GM21515 (cell line): ENCODE data around the gene DNAH2.

Experiments
- ATAC-seq: cut with Tn5 transposase; IDR thresholded peaks from one replicate; pipeline ENCODE4 v1.9.1; 2021; ENCODE audit not compliant: unreplicated experiment

The DNAH2 gene, protein sequence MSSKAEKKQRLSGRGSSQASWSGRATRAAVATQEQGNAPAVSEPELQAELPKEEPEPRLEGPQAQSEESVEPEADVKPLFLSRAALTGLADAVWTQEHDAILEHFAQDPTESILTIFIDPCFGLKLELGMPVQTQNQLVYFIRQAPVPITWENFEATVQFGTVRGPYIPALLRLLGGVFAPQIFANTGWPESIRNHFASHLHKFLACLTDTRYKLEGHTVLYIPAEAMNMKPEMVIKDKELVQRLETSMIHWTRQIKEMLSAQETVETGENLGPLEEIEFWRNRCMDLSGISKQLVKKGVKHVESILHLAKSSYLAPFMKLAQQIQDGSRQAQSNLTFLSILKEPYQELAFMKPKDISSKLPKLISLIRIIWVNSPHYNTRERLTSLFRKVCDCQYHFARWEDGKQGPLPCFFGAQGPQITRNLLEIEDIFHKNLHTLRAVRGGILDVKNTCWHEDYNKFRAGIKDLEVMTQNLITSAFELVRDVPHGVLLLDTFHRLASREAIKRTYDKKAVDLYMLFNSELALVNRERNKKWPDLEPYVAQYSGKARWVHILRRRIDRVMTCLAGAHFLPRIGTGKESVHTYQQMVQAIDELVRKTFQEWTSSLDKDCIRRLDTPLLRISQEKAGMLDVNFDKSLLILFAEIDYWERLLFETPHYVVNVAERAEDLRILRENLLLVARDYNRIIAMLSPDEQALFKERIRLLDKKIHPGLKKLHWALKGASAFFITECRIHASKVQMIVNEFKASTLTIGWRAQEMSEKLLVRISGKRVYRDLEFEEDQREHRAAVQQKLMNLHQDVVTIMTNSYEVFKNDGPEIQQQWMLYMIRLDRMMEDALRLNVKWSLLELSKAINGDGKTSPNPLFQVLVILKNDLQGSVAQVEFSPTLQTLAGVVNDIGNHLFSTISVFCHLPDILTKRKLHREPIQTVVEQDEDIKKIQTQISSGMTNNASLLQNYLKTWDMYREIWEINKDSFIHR (N-terminal part only)

DNA sequence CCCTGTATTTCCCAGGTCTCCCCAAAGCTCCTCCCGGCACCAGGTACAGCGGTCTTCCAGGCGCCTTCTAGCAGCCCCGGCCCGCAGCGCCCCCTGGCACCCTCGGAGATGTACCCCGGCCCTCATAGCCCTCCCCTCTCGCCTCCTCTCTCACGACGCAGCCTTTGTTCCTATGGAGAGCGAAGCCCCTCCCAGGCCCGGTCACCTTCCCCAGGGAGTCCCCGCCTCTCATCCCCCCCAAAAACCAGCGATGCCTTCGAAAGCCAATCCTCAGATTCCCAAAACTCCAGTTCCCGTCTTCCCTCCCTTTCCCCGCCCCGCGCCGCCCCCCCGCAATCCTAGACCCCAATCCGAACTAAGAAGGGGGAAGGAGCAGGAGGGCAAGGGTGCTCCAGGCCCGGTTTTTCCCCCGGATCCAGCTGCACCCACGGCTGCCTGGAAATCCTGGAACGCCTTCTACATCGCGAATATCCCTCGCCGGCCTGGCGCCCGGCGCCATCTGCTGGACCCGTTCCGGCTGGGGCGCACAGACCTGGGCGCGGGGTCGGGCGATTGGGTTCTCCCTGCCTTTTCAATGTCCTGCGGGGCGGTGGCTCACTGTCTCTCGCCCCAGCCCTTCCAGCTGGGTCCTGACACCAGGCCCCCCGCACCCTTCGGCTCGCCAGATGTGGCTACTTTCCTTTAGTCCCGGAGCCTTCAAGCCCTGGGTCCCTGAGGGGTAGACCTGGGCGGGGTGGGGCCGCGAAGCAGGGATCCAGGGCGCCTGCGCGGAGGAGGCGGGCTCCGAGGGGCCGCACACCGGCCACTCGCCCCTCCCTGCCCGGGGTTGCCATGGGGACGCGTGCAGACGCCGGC, at the start of gene DNAH2:
DNAH2 (plus strand) TSS at position 844 of the 855 bp plus-strand sequence. CDS start 1,991 bp downstream, outside the sequence.
- no peak for ATAC-seq

DNA sequence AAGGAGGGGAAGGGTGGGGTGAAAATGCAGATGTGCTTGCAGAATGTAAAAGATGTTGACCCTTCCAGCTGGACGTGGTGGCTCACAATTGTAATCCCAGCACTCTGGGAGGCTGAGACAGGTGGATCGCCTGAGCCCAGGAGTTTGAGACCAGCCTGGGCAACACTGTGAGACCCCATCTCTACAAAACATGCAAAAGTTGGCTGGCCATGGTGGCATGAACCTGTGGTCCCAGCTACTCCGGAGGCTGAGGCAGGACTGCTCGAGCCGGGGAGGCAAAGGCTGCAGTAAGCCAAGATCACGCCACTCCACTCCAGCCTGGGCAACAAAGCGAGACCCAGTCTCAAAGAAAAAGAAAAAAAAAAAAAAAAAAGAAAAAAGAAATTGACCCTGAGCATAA, 49.1 kb upstream of the DNAH2 start:
- no peak for ATAC-seq

DNA sequence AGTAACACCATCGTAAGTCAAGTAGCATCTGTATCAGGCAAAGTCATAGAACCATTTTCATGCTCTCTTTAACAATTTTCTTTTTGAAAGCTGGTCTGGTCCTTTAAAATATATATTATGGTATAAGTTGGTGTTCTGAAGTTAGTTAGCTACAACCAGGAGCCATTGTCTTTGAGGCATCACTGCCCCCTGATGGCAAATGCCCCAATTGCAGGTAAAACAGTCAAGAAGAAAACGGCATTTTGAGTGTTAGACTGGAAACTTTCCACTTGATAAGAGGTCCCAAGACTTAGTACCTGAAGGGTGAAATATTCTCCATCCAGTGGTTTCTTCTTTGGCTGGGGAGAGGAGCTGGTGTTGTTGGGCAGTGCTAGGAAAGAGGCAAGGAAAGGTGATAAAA, 44.3 kb upstream of the DNAH2 start:
- no peak for ATAC-seq

DNA sequence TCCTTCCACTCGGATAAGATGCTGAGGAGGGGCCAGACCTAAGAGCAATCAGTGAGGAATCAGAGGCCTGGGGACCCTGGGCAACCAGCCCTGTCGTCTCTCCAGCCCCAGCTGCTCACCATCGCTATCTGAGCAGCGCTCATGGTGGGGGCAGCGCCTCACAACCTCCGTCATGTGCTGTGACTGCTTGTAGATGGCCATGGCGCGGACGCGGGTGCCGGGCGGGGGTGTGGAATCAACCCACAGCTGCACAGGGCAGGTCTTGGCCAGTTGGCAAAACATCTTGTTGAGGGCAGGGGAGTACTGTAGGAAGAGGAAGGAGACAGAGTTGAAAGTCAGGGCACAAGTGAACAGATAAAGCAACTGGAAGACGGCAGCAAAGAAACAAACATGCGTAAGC, 42.6 kb upstream of the DNAH2 start:
- no peak for ATAC-seq

DNA sequence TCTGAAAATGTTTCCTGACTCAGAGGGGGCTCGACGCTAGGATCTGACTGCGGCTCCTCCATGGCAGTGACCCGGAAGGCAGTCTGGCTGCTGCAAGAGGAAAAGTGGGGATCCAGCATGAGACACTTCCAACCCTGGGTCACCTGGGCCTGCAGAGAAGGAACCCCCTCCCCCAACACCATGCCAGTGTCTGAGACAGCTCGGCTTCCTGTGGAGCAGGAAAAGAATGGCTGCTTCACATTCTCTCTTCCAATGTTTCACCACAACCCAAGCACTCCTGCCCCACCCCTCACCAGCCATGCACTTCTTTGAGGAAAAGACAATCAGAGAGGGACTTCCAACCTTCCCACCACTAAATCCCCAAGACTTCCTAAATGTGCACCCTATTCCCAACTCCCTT, 41.0 kb upstream of the DNAH2 start:
- no peak for ATAC-seq

DNA sequence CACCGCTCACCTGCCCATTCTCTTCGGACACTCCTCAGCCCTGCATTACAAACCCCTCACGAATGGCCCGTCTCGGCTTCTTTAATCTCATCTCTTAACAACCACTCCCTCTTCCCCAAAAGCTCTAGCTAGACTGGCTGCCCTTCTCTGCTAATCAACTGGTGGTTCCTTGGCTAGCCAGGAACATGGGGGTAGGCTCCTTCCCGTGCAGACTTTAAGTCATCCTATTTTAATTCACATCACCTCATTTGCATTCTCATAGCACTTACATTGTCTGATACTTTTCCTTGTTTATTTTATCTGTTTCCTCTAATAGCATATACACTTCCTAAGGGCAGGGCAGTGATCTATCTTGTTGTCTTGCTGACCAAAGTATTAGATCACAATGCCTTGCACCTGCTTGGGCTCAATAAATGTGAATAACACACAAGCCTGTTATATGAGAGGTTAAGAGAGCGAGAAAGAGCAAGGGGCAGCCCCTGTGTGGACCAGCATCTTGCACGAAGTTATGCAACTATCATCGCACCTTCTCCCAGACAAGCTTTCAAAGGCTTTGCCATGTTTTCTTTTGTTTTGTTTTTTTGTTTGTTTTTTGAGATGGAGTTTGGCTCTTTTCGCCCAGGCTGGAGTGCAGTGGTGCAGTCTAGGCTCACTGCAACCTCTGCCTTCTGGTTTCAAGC, 40.0 kb upstream of the DNAH2 start:
- no peak for ATAC-seq

DNA sequence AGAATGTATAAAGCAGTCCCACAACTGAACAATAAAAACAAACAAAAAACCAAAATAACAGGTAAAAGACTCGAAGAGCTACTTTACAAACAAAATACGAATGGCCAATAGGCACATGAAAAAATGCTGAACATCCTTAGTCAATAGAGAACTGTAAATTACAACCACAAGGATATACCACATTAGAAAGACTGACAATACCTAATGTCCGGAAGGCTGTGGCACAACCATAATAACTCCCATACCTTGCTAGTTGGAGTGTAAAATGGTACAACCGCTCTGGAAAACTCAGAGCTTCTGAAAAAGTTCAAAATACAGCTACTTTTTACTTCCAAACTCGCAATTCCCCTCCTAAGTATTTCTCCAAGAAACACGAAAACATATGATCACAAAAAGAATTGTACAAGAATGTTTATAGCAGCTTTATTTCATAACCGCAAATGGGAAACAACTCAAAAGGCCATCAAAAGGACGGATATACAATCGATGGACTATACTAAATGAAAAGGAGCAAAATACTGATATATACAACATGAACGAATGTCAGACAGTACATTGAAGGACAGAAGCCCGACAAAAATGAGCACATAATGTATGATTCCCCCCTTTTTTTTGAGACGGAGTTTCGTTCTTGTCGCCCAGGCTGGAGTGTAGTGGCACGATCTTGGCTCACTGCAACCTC, 32.6 kb upstream of the DNAH2 start:
- no peak for ATAC-seq

DNA sequence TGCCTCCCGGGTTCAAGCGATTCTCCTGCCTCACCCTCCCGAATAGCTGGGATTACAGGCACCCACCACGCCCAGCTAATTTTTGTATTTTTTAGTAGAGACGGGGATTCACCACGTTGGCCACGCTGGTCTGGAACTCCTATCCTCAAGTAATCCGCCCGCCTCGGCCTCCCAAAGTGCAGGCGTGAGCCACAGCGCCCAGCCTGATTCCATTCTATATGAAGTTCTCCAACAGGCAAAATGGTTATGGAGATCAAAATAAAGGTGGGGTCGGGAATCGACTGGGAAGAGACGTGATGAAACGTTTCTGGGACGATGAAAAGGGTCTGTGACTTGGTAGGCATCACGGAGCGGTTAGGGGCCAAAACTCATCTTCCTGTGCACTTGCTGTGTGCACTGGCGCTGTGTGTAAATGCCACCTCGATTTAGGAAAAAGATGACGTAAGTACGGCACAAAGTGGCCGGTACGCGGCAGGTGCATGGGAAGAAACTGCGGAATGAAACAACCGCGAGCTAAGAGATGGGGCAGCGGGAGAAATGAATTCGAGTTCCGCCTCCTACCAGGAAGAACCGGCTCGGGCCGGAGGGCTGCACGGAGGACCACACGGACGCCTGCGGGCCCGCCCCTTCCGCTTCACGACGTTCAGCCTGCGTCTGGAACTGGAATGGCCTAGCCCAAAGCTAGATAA, 31.9 kb upstream of the DNAH2 start:
- ATAC-seq: peak; percentile 45

DNA sequence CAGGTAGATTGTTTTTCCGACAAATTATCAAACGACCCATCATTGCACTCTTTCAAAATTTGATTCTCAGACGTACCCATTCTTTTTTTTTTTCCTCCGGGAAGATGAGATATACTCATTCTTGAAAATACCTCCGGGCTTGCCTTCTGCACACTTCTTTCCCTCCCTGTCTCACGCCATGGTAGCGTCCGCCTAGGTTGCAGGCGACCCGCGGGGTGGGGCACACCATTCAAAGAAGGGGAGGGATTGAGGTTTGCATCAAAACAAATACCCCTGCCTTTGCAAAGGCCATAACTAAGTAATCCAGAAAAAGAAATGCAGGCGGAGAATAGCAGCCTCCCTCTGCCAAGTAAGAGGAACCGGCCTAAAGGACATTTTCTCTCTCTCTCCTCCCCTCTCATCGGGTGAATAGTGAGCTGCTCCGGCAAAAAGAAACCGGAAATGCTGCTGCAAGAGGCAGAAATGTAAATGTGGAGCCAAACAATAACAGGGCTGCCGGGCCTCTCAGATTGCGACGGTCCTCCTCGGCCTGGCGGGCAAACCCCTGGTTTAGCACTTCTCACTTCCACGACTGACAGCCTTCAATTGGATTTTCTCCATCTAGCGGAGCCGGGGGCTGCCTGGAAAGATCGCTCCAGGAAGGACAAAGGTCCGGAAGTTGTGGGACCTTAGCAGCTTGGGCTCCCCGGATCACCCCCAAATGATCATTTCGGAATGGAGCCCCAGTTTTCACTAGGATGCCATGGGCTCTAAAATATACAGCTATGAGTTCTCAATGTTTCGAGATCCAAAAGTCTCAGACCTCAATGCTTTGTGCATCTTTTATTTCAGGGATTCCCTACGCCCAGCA, 31.1 kb upstream of the DNAH2 start:
- peak; percentile 38 for ATAC-seq

DNA sequence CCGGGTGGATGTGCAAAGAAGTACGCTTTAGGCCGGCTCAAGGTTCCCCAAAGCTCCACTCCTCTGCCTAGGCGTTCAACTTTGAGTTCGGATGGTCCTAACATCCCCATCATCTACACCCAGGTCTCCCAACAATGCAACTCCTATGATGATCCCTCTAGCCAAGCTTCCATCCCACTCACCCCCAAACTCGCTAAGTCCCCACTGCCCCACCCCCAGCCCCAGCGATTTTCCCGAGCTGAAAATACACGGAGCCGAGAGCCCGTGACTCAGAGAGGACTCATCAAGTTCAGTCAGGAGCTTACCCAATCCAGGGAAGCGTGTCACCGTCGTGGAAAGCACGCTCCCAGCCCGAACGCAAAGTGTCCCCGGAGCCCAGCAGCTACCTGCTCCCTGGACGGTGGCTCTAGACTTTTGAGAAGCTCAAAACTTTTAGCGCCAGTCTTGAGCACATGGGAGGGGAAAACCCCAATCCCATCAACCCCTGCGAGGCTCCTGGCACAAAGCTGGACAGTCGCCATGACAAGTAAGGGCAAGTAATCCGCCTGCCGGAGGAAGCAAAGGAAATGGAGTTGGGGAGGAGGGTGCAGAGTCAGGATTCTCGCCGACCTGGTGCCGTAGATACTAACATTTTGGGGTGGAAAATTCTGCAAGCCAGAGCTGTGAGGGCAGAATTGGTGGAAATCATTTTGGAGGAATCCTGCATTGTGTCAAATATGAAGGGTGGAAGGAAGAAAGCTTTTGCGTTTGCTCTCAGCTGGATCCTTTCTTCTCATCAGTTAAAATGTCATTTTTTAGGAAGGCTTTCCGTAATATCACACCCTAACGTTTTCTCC, 30.3 kb upstream of the DNAH2 start, which contains the start of gene TP53:
TP53 (minus strand) TSS at position 419 of the 836 bp plus-strand sequence. CDS start 10,896 bp downstream, outside the sequence.
- ATAC-seq: peak; percentile 33

DNA sequence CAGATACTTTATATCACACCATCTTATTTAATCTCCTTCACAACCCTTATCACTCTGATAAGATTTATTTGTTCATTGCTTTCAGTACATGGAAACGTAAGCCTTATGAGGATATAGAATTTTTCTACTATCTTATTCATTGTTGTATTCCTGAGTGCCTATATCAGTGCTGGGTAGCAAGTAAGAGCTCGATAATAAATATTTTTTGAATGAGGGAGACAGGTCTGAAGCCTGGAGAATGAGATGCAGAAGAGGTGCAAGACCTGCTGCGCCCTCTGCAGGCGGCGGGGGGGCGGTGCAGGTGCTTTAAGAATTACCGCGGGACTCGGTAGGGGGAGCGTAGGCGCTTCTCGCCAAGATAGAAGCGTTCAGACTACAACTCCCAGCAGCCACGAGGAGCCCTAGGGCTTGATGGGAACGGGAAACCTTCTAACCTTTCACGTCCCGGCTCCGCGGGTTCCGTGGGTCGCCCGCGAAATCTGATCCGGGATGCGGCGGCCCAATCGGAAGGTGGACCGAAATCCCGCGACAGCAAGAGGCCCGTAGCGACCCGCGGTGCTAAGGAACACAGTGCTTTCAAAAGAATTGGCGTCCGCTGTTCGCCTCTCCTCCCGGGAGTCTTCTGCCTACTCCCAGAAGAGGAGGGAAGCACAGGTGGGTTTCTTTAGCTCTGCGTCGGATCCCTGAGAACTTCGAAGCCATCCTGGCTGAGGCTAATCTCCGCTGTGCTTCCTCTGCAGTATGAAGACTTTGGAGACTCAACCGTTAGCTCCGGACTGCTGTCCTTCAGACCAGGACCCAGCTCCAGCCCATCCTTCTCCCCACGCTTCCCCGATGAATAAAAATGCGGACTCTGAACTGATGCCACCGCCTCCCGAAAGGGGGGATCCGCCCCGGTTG, 29.4 kb upstream of the DNAH2 start, which contains the start of gene WRAP53:
WRAP53 (plus strand) TSS at position 570 of the 900 bp plus-strand sequence; CDS start at position 742, 172 bp downstream.
- ATAC-seq: peak; percentile 57

DNA sequence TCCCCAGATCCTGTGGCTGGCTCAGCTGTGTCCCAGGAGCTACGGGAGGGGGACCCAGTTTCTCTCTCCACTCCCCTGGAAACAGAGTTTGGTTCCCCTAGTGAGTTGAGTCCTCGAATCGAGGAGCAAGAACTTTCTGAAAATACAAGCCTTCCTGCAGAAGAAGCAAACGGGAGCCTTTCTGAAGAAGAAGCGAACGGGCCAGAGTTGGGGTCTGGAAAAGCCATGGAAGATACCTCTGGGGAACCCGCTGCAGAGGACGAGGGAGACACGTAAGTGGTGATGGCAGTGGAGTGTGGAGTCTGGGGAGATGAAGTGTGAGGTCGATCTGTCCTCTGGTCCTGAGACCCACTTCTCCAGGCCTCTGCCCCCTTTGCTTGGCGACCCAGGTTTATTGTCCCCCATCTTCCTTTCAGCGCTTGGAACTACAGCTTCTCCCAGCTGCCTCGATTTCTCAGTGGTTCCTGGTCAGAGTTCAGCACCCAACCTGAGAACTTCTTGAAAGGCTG, 28.7 kb upstream of the DNAH2 start:
- ATAC-seq: no peak

DNA sequence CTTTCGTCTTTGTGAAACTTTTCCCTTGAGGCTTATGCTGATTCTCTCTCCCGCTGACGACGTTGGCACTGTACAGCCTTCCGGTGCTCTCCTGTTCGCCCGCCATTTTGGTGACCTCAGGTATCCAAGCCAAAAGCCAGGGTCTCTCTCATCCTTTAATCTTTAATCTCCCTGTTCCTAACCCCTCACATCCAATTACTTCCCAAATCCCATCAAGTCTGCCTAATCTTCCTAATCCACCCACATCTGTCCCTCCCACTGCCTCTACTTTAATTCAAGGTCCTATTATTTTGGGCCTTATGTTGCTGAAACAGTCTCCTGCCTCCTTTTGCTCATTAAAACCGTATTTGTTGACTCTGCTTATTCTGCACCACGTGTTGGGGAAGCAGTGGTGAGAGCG, 22.0 kb upstream of the DNAH2 start:
- ATAC-seq: no peak

DNA sequence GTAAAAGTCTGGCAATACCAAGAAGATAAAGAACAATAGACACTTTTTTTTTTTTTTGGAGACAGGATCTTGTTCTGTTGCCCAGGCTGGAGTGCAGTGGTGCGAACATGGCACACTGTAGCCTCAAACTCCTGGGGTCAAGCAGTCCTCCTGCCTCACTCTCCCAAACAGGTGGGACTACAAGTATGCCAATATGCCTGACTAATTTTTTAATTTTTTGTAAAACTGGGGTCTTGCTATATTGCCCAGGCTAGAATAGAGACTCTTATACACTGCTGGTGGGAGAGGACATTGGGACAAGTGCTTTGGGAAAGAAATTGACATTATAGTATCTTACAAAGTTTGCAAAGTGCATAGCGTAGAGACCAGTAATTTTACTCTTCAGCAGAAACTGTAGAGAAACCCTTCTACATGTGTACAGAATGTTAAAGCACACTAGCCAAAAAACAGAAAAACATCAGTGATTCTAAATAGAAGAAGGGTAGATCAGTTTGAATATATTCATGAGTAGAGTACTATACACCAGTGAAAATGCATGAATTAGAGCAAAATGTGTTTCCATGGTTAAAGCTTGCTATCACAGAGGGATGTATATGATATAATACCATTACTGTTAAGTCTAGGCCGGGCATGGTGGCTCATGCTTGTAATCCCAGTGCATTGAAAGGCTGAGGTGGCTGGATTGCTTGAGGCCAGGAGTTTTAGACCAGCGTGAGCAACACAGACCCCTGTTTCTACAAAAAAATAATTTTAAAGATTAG, 19.5 kb upstream of the DNAH2 start:
- no peak for ATAC-seq

DNA sequence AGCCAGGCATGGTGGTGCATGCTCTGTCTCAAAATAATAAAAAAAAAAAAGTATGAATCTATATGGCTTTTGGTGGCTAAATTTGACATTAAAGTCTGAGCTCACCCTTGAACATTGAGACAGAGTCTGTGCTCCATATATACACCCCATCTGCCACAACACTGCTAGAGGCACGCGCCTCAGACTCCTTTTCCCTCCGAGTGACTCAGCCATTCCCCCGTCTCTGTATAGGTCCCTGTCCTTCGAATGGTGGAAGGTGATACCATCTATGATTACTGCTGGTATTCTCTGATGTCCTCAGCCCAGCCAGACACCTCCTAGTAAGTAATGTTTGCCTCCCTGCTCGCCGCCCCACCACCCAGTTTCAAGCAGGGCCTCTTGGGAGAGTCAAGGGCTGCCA, 17.0 kb upstream of the DNAH2 start:
- ATAC-seq: no peak
